ENCODE data around the gene STIM2.

Gene STIM2

DNA sequence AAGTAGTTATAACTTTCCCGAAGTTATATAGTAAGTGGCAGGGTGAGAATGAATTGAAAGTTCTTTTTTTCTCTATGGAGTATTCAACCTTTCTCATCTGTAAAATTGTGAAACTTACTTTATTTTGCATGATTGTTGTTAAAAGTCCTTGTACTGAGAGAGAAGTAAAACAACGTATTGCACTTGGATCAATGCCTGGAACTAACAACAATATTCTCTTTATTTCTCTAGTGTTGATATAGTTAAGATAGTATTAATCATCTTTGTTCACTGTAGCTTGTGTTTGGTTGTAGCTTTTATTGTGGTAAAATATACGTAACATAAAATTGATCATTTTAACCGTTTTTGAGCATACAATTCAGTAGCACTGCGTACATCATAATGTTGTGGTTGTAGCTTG lies 48.7 kb downstream of the STIM2 start:
- Histone ChIP-seq H3K36me3 (ENCODE audit: insufficient read depth, low read length) (no peaks in the 10 kb centered on the region), H3K4me3 (no peak overlapping the region), H3K9ac (ENCODE audit: insufficient read length) (no peak overlapping the region), H3K9me3 (ENCODE audit: low read depth, low read length) (no peaks in the 10 kb centered on the region), H3K27ac (no peak overlapping the region)
- DNase-seq (ENCODE audit: low read depth, low spot score) = no peak
- TF ChIP-seq FOXP2 (optimal IDR thresholded peaks at IDR 0.05; ENCODE audit: control extremely low read depth, extremely low read length, insufficient read depth) (no peak), EZH2 (IDR thresholded peaks at IDR 0.05) (no peak), POLR2AphosphoS5 (IDR thresholded peaks at IDR 0.05; ENCODE audit: borderline replicate concordance, low read depth, low read length) (no peak)

DNA sequence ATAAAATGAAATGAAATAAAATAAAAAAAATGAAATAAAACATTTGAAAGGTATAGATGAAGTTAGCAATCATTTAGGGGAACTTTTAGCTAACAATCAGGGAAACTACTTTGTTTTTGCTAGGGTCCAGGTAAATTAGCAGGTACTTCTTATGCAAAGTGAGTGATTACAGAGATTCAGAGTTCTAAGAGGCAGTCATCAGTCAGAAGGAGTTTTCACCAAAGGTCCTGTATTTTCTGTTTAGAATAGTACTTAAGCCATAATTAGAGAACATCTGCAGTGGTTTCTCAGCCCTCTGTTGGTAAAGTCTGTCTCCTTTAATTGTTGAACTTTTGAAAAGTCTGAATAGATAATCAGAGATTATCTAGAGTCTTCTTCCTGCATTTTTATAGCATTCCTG lies 50.6 kb downstream of the STIM2 start:
- Histone ChIP-seq H3K27ac (no peak overlapping the region), H3K9me3 (ENCODE audit: low read depth, low read length) (no peaks in the 10 kb centered on the region), H3K4me3 (no peak overlapping the region), H3K9ac (ENCODE audit: insufficient read length) (no peak overlapping the region), H3K36me3 (ENCODE audit: insufficient read depth, low read length) (no peaks in the 10 kb centered on the region)
- no peak for TF ChIP-seq POLR2AphosphoS5 (IDR thresholded peaks at IDR 0.05; ENCODE audit: borderline replicate concordance, low read depth, low read length)
- TF ChIP-seq EZH2 (IDR thresholded peaks at IDR 0.05) = no peak
- no peak for TF ChIP-seq FOXP2 (optimal IDR thresholded peaks at IDR 0.05; ENCODE audit: control extremely low read depth, extremely low read length, insufficient read depth)
- DNase-seq (ENCODE audit: low read depth, low spot score) = no peak

DNA sequence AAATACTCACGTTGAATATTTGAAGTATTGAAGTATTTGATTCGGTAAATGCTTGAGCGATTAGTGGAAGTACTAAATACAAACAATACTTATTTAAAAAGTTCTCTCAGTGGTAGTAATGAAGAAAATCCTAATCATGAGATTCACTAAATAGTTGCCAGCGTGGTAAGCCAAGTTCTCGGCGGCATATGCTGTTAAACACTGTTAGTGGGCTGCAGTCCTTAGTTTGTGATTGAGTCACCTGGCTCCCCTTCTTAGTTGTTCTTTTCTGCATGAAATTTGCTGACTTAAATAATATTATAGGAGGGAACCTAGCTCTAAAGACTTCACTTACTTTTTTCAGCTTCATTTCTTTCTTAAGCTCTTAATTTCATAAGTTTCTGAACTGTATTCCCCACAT lies 51.4 kb downstream of the STIM2 start:
- no peak overlapping the region for H3K27ac ChIP-seq
- H3K9ac ChIP-seq (ENCODE audit: insufficient read length) = no peak overlapping the region
- H3K36me3 ChIP-seq (ENCODE audit: insufficient read depth, low read length) = no peaks in the 10 kb centered on the region
- TF ChIP-seq EZH2 (IDR thresholded peaks at IDR 0.05) (no peak), FOXP2 (optimal IDR thresholded peaks at IDR 0.05; ENCODE audit: control extremely low read depth, extremely low read length, insufficient read depth) (no peak), POLR2AphosphoS5 (IDR thresholded peaks at IDR 0.05; ENCODE audit: borderline replicate concordance, low read depth, low read length) (no peak)
- H3K4me3 ChIP-seq = no peak overlapping the region
- no peak for DNase-seq (ENCODE audit: low read depth, low spot score)
- H3K9me3 ChIP-seq (ENCODE audit: low read depth, low read length) = no peaks in the 10 kb centered on the region

DNA sequence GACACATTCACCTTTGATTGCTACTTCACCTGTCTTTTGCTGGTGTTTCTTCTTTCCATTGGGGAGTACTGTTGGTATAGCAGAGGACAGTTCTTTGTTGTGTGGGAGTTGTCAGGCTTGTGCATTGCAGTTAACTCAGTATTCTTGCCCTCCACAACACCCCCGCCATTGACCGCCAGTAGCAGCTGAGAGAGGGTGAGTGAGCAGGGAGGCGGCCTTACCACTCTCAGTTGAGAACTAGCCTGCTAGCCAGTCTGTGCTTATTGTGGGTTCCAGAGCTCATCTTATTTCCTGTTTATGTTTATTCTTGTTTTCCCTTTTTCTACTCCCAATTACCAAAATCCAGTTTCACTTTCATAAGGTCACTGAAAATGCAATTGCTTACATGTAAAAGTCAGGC lies 52.2 kb downstream of the STIM2 start:
- Histone ChIP-seq H3K9ac (ENCODE audit: insufficient read length) (no peak overlapping the region), H3K36me3 (ENCODE audit: insufficient read depth, low read length) (no peaks in the 10 kb centered on the region), H3K27ac (no peak overlapping the region), H3K9me3 (ENCODE audit: low read depth, low read length) (no peaks in the 10 kb centered on the region), H3K4me3 (no peak overlapping the region)
- TF ChIP-seq FOXP2 (optimal IDR thresholded peaks at IDR 0.05; ENCODE audit: control extremely low read depth, extremely low read length, insufficient read depth) (no peak), POLR2AphosphoS5 (IDR thresholded peaks at IDR 0.05; ENCODE audit: borderline replicate concordance, low read depth, low read length) (no peak), EZH2 (IDR thresholded peaks at IDR 0.05) (no peak)
- DNase-seq (ENCODE audit: low read depth, low spot score) = no peak

DNA sequence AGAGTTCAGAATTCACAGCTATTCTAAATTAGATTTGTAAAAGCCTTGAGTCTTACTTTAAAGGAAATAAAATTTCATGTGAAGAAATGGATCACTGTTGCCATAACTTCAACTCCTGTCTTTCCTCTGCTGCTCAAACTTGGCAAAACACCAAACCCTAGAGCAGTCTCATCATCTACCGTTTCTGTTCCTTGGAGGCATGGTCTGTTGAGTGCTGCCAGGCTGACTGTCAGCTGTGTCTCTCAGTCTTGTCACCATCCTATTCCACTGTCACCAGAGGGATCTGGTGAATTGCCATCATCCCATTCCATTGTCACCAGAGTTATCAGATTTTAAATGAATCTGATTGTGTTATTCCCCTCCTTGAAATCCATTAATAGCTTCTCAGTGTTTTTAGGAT lies 55.6 kb downstream of the STIM2 start:
- TF ChIP-seq EZH2 (IDR thresholded peaks at IDR 0.05) (no peak), POLR2AphosphoS5 (IDR thresholded peaks at IDR 0.05; ENCODE audit: borderline replicate concordance, low read depth, low read length) (no peak), FOXP2 (optimal IDR thresholded peaks at IDR 0.05; ENCODE audit: control extremely low read depth, extremely low read length, insufficient read depth) (no peak)
- no peak overlapping the region for H3K9ac ChIP-seq (ENCODE audit: insufficient read length)
- no peak for DNase-seq (ENCODE audit: low read depth, low spot score)
- H3K27ac ChIP-seq = no peak overlapping the region
- H3K36me3 ChIP-seq (ENCODE audit: insufficient read depth, low read length) = no peaks in the 10 kb centered on the region
- H3K9me3 ChIP-seq (ENCODE audit: low read depth, low read length) = no peaks in the 10 kb centered on the region
- H3K4me3 ChIP-seq = no peak overlapping the region

DNA sequence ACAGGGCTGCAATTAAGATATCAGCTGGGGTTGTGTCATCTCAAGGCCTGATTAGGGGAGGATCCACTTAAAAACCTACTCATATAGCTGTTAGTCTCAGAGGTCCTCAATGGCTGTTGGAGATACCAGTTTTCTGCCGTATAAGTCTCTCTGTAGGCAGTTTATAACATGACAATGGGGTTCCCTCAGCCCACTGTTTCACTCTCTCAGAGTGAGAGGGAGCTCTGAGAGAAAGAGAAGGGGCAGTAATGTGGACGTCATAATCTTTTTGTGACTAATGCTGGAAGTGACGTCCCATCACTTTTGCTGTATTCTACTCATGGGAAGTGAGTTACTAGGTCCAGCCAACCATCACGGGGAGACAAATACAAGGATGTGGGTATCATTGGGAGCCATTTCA lies 70.3 kb downstream of the STIM2 start:
- H3K36me3 ChIP-seq (ENCODE audit: insufficient read depth, low read length) = no peaks in the 10 kb centered on the region
- TF ChIP-seq EZH2 (IDR thresholded peaks at IDR 0.05) (no peak), FOXP2 (optimal IDR thresholded peaks at IDR 0.05; ENCODE audit: control extremely low read depth, extremely low read length, insufficient read depth) (no peak), POLR2AphosphoS5 (IDR thresholded peaks at IDR 0.05; ENCODE audit: borderline replicate concordance, low read depth, low read length) (no peak)

DNA sequence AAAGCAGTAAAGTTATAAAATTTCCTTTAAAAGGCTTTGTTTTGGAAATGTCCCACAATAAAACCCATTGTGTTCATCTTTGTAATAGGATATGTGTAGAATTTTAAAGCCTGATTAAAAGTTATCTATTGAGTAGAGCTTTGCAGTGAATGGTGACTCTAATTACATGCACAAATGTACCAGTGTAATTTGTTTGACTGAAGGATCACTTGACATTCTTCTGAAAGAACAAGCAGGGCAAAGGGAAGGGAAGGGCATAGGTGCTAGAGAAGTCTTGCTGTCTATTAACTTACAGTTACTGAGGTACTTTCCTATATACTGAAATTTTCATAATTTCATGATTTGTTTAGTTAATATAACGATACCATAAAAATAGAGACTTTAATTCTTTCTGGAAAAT lies 70.8 kb downstream of the STIM2 start:
- Histone ChIP-seq H3K27ac (no peak overlapping the region), H3K4me3 (no peak overlapping the region), H3K9ac (ENCODE audit: insufficient read length) (no peak overlapping the region), H3K9me3 (ENCODE audit: low read depth, low read length) (no peaks in the 10 kb centered on the region), H3K36me3 (ENCODE audit: insufficient read depth, low read length) (no peaks in the 10 kb centered on the region)
- no peak for TF ChIP-seq FOXP2 (optimal IDR thresholded peaks at IDR 0.05; ENCODE audit: control extremely low read depth, extremely low read length, insufficient read depth)
- no peak for TF ChIP-seq POLR2AphosphoS5 (IDR thresholded peaks at IDR 0.05; ENCODE audit: borderline replicate concordance, low read depth, low read length)
- TF ChIP-seq EZH2 (IDR thresholded peaks at IDR 0.05) = no peak
- no peak for DNase-seq (ENCODE audit: low read depth, low spot score)

More for the DNA sequence above, 70.3 kb downstream of the STIM2 start:
- no peak for DNase-seq (ENCODE audit: low read depth, low spot score)
- Histone ChIP-seq H3K4me3 (no peak overlapping the region), H3K9ac (ENCODE audit: insufficient read length) (no peak overlapping the region), H3K9me3 (ENCODE audit: low read depth, low read length) (no peaks in the 10 kb centered on the region), H3K27ac (no peak overlapping the region)

DNA sequence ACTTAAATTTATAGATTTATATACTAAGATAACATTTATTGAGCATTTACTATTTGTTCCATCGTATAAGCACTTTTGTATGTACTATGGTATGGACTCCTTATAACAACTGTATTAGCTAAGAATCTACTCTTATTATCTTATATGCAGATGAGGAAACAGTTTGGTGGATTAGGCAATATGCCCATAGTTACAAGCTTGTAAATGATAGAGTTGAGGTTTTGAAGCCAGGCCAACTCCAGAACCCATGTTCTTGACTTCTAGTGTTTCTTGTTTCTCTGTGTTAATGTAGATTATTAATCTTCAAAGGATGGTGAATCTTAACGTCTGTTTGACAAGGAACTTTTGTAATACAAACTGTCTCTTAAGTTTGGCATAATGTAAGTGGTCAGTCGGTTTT lies 71.3 kb downstream of the STIM2 start:
- no peaks in the 10 kb centered on the region for H3K36me3 ChIP-seq (ENCODE audit: insufficient read depth, low read length)
- no peak for TF ChIP-seq FOXP2 (optimal IDR thresholded peaks at IDR 0.05; ENCODE audit: control extremely low read depth, extremely low read length, insufficient read depth)
- no peak for TF ChIP-seq POLR2AphosphoS5 (IDR thresholded peaks at IDR 0.05; ENCODE audit: borderline replicate concordance, low read depth, low read length)
- TF ChIP-seq EZH2 (IDR thresholded peaks at IDR 0.05) = no peak

DNA sequence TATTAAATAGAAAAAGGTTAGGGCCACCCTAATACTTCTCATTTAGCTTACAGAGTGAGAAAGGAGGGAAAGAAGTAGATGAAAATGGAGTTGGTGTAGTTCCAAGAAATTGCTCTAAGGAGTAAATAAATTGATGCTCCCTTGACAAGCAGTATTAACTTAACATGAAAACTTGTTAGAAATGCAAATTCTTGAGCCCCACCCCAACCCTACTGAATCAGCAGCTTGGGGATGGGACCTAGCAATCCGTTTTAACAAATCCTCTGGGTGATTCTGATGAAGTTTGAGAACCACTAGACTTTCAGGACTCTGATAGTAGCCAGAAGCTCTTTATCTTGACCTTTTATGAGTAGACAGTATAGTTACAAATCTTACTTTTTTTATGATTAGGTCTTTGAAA lies 74.8 kb downstream of the STIM2 start:
- DNase-seq (ENCODE audit: low read depth, low spot score) = no peak
- Histone ChIP-seq H3K36me3 (ENCODE audit: insufficient read depth, low read length) (no peaks in the 10 kb centered on the region), H3K27ac (no peak overlapping the region), H3K9ac (ENCODE audit: insufficient read length) (no peak overlapping the region), H3K9me3 (ENCODE audit: low read depth, low read length) (no peaks in the 10 kb centered on the region), H3K4me3 (no peak overlapping the region)
- no peak for TF ChIP-seq FOXP2 (optimal IDR thresholded peaks at IDR 0.05; ENCODE audit: control extremely low read depth, extremely low read length, insufficient read depth)
- no peak for TF ChIP-seq EZH2 (IDR thresholded peaks at IDR 0.05)
- no peak for TF ChIP-seq POLR2AphosphoS5 (IDR thresholded peaks at IDR 0.05; ENCODE audit: borderline replicate concordance, low read depth, low read length)

More for the DNA sequence above, 71.3 kb downstream of the STIM2 start:
- Histone ChIP-seq H3K4me3 (no peak overlapping the region), H3K9ac (ENCODE audit: insufficient read length) (no peak overlapping the region), H3K9me3 (ENCODE audit: low read depth, low read length) (no peaks in the 10 kb centered on the region), H3K27ac (no peak overlapping the region)
- DNase-seq (ENCODE audit: low read depth, low spot score) = no peak

Data from SK-N-MC (cell line).